HG03139 (cell line): Measurements from ENCODE around the gene RNF114.
"Not testable (repeated sequence)": the region's sequence is repeated elsewhere in the genome, so short reads cannot be mapped to it uniquely, and the experiment has no call there.

Experiments
- ATAC-seq: cut with Tn5 transposase; IDR thresholded peaks from one replicate; pipeline ENCODE4 v1.9.1; 2021; ENCODE audit not compliant: unreplicated experiment

RNF114 gene

GRCh38 chr20:49925901-49926454 is 10.2 kb upstream of the RNF114 start:
- no peak for ATAC-seq

- no peak for ATAC-seq
Measured at GRCh38 chr20:49928411-49929141, 7.6 kb upstream of the RNF114 start.

- no peak for ATAC-seq
Measured at GRCh38 chr20:49929142-49929494, 7.1 kb upstream of the RNF114 start.

GRCh38 chr20:49935746-49936152 is 448 bp upstream of the RNF114 start:
- peak; percentile 6 for ATAC-seq

- no peak for ATAC-seq
Measured at GRCh38 chr20:49937027-49937929, 1.1 kb downstream of the RNF114 start.

- no peak for ATAC-seq
Measured at GRCh38 chr20:49938173-49939163, 2.3 kb downstream of the RNF114 start.

- no peak for ATAC-seq
Measured at GRCh38 chr20:49941456-49941855, 5.3 kb downstream of the RNF114 start.

- no peak for ATAC-seq
Measured at GRCh38 chr20:49942303-49942702, 6.1 kb downstream of the RNF114 start.

GRCh38 chr20:49942942-49943341 is 6.7 kb downstream of the RNF114 start:
- ATAC-seq: no peak

- ATAC-seq: no peak
Measured at GRCh38 chr20:49945306-49945700, 9.1 kb downstream of the RNF114 start.

- ATAC-seq: no peak
Measured at GRCh38 chr20:49945701-49946477, 9.7 kb downstream of the RNF114 start.

GRCh38 chr20:49948178-49948577 is 12.0 kb downstream of the RNF114 start:
- ATAC-seq: no peak

GRCh38 chr20:49948809-49949507 is 12.8 kb downstream of the RNF114 start:
- no peak for ATAC-seq

GRCh38 chr20:49951151-49951550 is 15.0 kb downstream of the RNF114 start:
- ATAC-seq: no peak

- no peak for ATAC-seq
Measured at GRCh38 chr20:49955167-49955566, 19.0 kb downstream of the RNF114 start.

- not testable (repeated sequence) for ATAC-seq
Measured at GRCh38 chr20:49955830-49956396, 19.7 kb downstream of the RNF114 start.

- ATAC-seq: no peak
Measured at GRCh38 chr20:49956689-49957088, 20.5 kb downstream of the RNF114 start.

- not testable (repeated sequence) for ATAC-seq
Measured at GRCh38 chr20:49957089-49957938, 21.1 kb downstream of the RNF114 start.
